ENCODE results near the gene CD47.

CD47 gene

GRCh38 chr3:108117241-108117775, 26.5 kb upstream of the CD47 start:
- DNase-seq (ENCODE audit: low spot score): no peak

- DNase-seq (ENCODE audit: low spot score): no peak
These were observed 23.7 kb upstream of the CD47 start for GRCh38 chr3:108114423-108115065.

GRCh38 chr3:108113975-108114374, 23.1 kb upstream of the CD47 start:
- no peak for DNase-seq (ENCODE audit: low spot score)

- DNase-seq (ENCODE audit: low spot score): no peak
These were observed 20.1 kb upstream of the CD47 start for GRCh38 chr3:108110934-108111333.

GRCh38 chr3:108108416-108108815, 17.6 kb upstream of the CD47 start:
- DNase-seq (ENCODE audit: low spot score): no peak

GRCh38 chr3:108106449-108106848, 15.6 kb upstream of the CD47 start:
- DNase-seq (ENCODE audit: low spot score): no peak

- no peak for DNase-seq (ENCODE audit: low spot score)
These were observed 15.2 kb upstream of the CD47 start for GRCh38 chr3:108106031-108106430.

- DNase-seq (ENCODE audit: low spot score): no peak
These were observed 13.3 kb upstream of the CD47 start for GRCh38 chr3:108103886-108104797.

GRCh38 chr3:108103040-108103751, 12.4 kb upstream of the CD47 start:
- no peak for DNase-seq (ENCODE audit: low spot score)

- DNase-seq (ENCODE audit: low spot score): no peak
These were observed 11.7 kb upstream of the CD47 start for GRCh38 chr3:108102420-108103039.

GRCh38 chr3:108100906-108101660, 10.3 kb upstream of the CD47 start:
- DNase-seq (ENCODE audit: low spot score): peak; percentile 86

GRCh38 chr3:108099679-108100428, 9.0 kb upstream of the CD47 start:
- DNase-seq (ENCODE audit: low spot score): no peak

GRCh38 chr3:108099244-108099643, 8.4 kb upstream of the CD47 start:
- no peak for DNase-seq (ENCODE audit: low spot score)

- DNase-seq (ENCODE audit: low spot score): no peak
These were observed 7.2 kb upstream of the CD47 start for GRCh38 chr3:108098003-108098370.

- DNase-seq (ENCODE audit: low spot score): no peak
These were observed 6.6 kb upstream of the CD47 start for GRCh38 chr3:108097322-108098002.

GRCh38 chr3:108096532-108097321, 5.9 kb upstream of the CD47 start:
- DNase-seq (ENCODE audit: low spot score): no peak

- no peak for DNase-seq (ENCODE audit: low spot score)
These were observed 2.8 kb upstream of the CD47 start for GRCh38 chr3:108093616-108094015.

- no peak for DNase-seq (ENCODE audit: low spot score)
These were observed 2.2 kb upstream of the CD47 start for GRCh38 chr3:108093021-108093420.

- no peak for DNase-seq (ENCODE audit: low spot score)
These were observed 1.7 kb upstream of the CD47 start for GRCh38 chr3:108092501-108092900.
